Colon (tissue), 2 donors: ENCODE data around the gene MRPS18B.
"Not testable (repeated sequence)": the region's sequence is repeated elsewhere in the genome, so short reads cannot be mapped to it uniquely, and the experiment has no call there.

ENCODE experiments used
- FAIRE-seq: peaks from 2 replicates; lab custom pipeline; 2012; peaks lifted over from hg19 to GRCh38; lab: Jason Lieb, UNC
- donor health status: control.
- donor health status: control.

Gene MRPS18B

GRCh38 chr6:30643656-30644055 is 26.0 kb downstream of the MRPS18B start:
- no peak for FAIRE-seq

- no peak for FAIRE-seq
Observed at GRCh38 chr6:30644769-30645168, 27.1 kb downstream of the MRPS18B start.

GRCh38 chr6:30645989-30646388 is 28.3 kb downstream of the MRPS18B start:
- no peak for FAIRE-seq

GRCh38 chr6:30646450-30647241 is 29.0 kb downstream of the MRPS18B start, which contains the start of gene C6orf136:
Gene C6orf136, plus strand, starts transcription at chr6:30647133. Its CDS starts 99 bp downstream, at chr6:30647232.
- FAIRE-seq, result no peak

GRCh38 chr6:30647242-30648116 is 29.8 kb downstream of the MRPS18B start:
- FAIRE-seq, result no peak

- FAIRE-seq, result no peak
Observed at GRCh38 chr6:30651143-30651542, 33.5 kb downstream of the MRPS18B start.

GRCh38 chr6:30654798-30655742 is 37.4 kb downstream of the MRPS18B start:
- no peak for FAIRE-seq

GRCh38 chr6:30655743-30656094 is 38.1 kb downstream of the MRPS18B start:
- no peak for FAIRE-seq

GRCh38 chr6:30656513-30656912 is 38.9 kb downstream of the MRPS18B start:
- FAIRE-seq, result no peak

GRCh38 chr6:30657454-30657853 is 39.8 kb downstream of the MRPS18B start:
- no peak for FAIRE-seq

- FAIRE-seq, result not testable (repeated sequence)
Observed at GRCh38 chr6:30657922-30658321, 40.3 kb downstream of the MRPS18B start.

GRCh38 chr6:30664994-30665767 is 47.5 kb downstream of the MRPS18B start:
- FAIRE-seq, result no peak

- not testable (repeated sequence) for FAIRE-seq
Observed at GRCh38 chr6:30666300-30666699, 48.7 kb downstream of the MRPS18B start.

GRCh38 chr6:30670760-30671527 is 53.3 kb downstream of the MRPS18B start:
- FAIRE-seq, result no peak

- FAIRE-seq, result no peak
Observed at GRCh38 chr6:30672445-30673253, 55.0 kb downstream of the MRPS18B start, which contains the start of gene DHX16. Gene DHX16, minus strand, starts transcription at chr6:30673006. Its CDS starts 165 bp downstream, at chr6:30672841.
